Urothelium cell line (cell line): ENCODE measurements around the gene CACNA1B.
A peak's percentile ranks its signal among the peaks of the same experiment; 100 is the strongest.
"Not testable (repeated sequence)": the region's sequence is repeated elsewhere in the genome, so short reads cannot be mapped to it uniquely, and the experiment has no call there.

Experiments
- DNase-seq: peaks from one replicate; pipeline ENCODE4 v3.0.0; 2011; ENCODE audit warnings: low spot score, mixed read lengths
- FAIRE-seq: peaks from 2 replicates; lab custom pipeline; 2011; peaks lifted over from hg19 to GRCh38; lab: Jason Lieb, UNC

Gene CACNA1B

GRCh38 chr9:137884547-137884946 lies 7.0 kb downstream of the CACNA1B start:
- peak; percentile 71 for FAIRE-seq
- DNase-seq: not testable (repeated sequence)

- FAIRE-seq, DNase-seq: not testable (repeated sequence)
Measured at GRCh38 chr9:137885121-137885520, 7.5 kb downstream of the CACNA1B start.

- DNase-seq, FAIRE-seq: not testable (repeated sequence)
Measured at GRCh38 chr9:137888621-137889020, 11.0 kb downstream of the CACNA1B start.

GRCh38 chr9:137889966-137890365 lies 12.4 kb downstream of the CACNA1B start:
- DNase-seq, FAIRE-seq: not testable (repeated sequence)

- not testable (repeated sequence) for DNase-seq
- FAIRE-seq: peak; percentile 91
Measured at GRCh38 chr9:137890768-137891587, 13.4 kb downstream of the CACNA1B start.

GRCh38 chr9:137891588-137892423 lies 14.2 kb downstream of the CACNA1B start:
- DNase-seq: no peak
- FAIRE-seq: no peak

- no peak for FAIRE-seq
Measured at GRCh38 chr9:137892424-137893191, 15.0 kb downstream of the CACNA1B start.

GRCh38 chr9:137893670-137894069 lies 16.1 kb downstream of the CACNA1B start:
- no peak for FAIRE-seq

More at GRCh38 chr9:137892424-137893191, 15.0 kb downstream of the CACNA1B start:
- DNase-seq: no peak

GRCh38 chr9:137899551-137900360 lies 22.2 kb downstream of the CACNA1B start:
- no peak for DNase-seq
- FAIRE-seq: no peak

More at GRCh38 chr9:137893670-137894069, 16.1 kb downstream of the CACNA1B start:
- DNase-seq: no peak

- DNase-seq (no peak), FAIRE-seq (peak; percentile 53)
Measured at GRCh38 chr9:137900584-137901310, 23.2 kb downstream of the CACNA1B start.

- no peak for FAIRE-seq
- DNase-seq: no peak
Measured at GRCh38 chr9:137902646-137903045, 25.1 kb downstream of the CACNA1B start.

- DNase-seq (no peak), FAIRE-seq (no peak)
Measured at GRCh38 chr9:137905740-137906139, 28.2 kb downstream of the CACNA1B start.

GRCh38 chr9:137907776-137908175 lies 30.2 kb downstream of the CACNA1B start:
- DNase-seq (no peak), FAIRE-seq (no peak)

- DNase-seq (no peak), FAIRE-seq (no peak)
Measured at GRCh38 chr9:137912671-137913070, 35.1 kb downstream of the CACNA1B start.

- FAIRE-seq: no peak
- DNase-seq: no peak
Measured at GRCh38 chr9:137913132-137913531, 35.5 kb downstream of the CACNA1B start.

GRCh38 chr9:137913771-137914767 lies 36.5 kb downstream of the CACNA1B start:
- FAIRE-seq (no peak), DNase-seq (no peak)

GRCh38 chr9:137916540-137916939 lies 39.0 kb downstream of the CACNA1B start:
- no peak for DNase-seq
- no peak for FAIRE-seq

- DNase-seq (no peak), FAIRE-seq (no peak)
Measured at GRCh38 chr9:137917116-137917515, 39.5 kb downstream of the CACNA1B start.
